Measurements from ENCODE around the gene UBL4B.

The UBL4B gene

GRCh38 chr1:110088739-110089316 lies 23.4 kb upstream of the UBL4B start (continued):
- TF ChIP-seq PRDM10 (tag by site-specific recombination; IDR thresholded peaks at IDR 0.05) (no peak), PRDM6 (tag by site-specific recombination; IDR thresholded peaks at IDR 0.05) (no peak), ZNF560 (tag by site-specific recombination; IDR thresholded peaks at IDR 0.05; ENCODE audit: borderline replicate concordance) (no peak), ZBTB21 (tag by site-specific recombination; IDR thresholded peaks at IDR 0.05) (no peak), ZNF341 (tag by site-specific recombination; IDR thresholded peaks at IDR 0.05; ENCODE audit: low read depth) (no peak), ZNF132 (tag by site-specific recombination; IDR thresholded peaks at IDR 0.05; ENCODE audit: borderline replicate concordance) (no peak), ZNF169 (tag by site-specific recombination; IDR thresholded peaks at IDR 0.05) (no peak), ZNF658 (tag by site-specific recombination; IDR thresholded peaks at IDR 0.05) (no peak), ZNF280D (tag by site-specific recombination; IDR thresholded peaks at IDR 0.05) (no peak), HOXC10 (CRISPR knock-in tag; IDR thresholded peaks at IDR 0.05) (no peak), ELK4 (IDR thresholded peaks at IDR 0.05; ENCODE audit: borderline replicate concordance, low read depth, low read length) (no peak), ZNF830 (tag by site-specific recombination; IDR thresholded peaks at IDR 0.05; ENCODE audit: low read depth) (no peak), GLIS1 (tag by site-specific recombination; IDR thresholded peaks at IDR 0.05) (no peak)

- H3K9me3 ChIP-seq (ENCODE audit: control insufficient read depth, insufficient read depth, low read depth, low read length), result no peaks in the 10 kb centered on the region
- POLR2A ChIA-PET, result no interaction called here
- CTCF ChIA-PET, result interaction anchor here (0.5 to 6.8 kb wide), 6 partner anchors 12 to 36 kb away, joined by 3 to 182 read pairs (median 10); no protein-coding TSS in a partner anchor
- H3K27ac ChIP-seq (ENCODE audit: extremely low read depth, low read depth, low read length), result no peak overlapping the region
- no peaks in the 10 kb centered on the region for H3K4me1 ChIP-seq (ENCODE audit: control insufficient read depth, insufficient read depth, low read length)
- no peak overlapping the region for H3K4me3 ChIP-seq (ENCODE audit: low read depth, low read length)
- no peak for TF ChIP-seq GLI4 (tag by site-specific recombination; IDR thresholded peaks at IDR 0.05)
- TF ChIP-seq ZNF10 (tag by site-specific recombination; IDR thresholded peaks at IDR 0.05), result no peak
- TF ChIP-seq ZIC2 (tag by site-specific recombination; IDR thresholded peaks at IDR 0.05), result 0 out of 2 replicates have a peak, but pooled peaks have one; percentile 21
- no peak for TF ChIP-seq ZNF404 (tag by site-specific recombination; IDR thresholded peaks at IDR 0.05)
- TF ChIP-seq ZSCAN4 (tag by site-specific recombination; IDR thresholded peaks at IDR 0.05), result no peak
- H3K36me3 ChIP-seq (ENCODE audit: control insufficient read depth in 2 of 2, insufficient read depth in 1 of 2, low read length in 2 of 2), result no peaks in the 10 kb centered on the region
Observed at GRCh38 chr1:110089561-110090275, 22.5 kb upstream of the UBL4B start.

All from HEK293 (cell line).